ENCODE results near the gene CLDN22. TPM values are rescaled to one million over a fixed set of nuclear protein-coding genes. Genes with fewer than 3 reads are reported as not detected.

Gene CLDN22
- total and polyA plus RNA-seq, 11 donors = not detected

DNA sequence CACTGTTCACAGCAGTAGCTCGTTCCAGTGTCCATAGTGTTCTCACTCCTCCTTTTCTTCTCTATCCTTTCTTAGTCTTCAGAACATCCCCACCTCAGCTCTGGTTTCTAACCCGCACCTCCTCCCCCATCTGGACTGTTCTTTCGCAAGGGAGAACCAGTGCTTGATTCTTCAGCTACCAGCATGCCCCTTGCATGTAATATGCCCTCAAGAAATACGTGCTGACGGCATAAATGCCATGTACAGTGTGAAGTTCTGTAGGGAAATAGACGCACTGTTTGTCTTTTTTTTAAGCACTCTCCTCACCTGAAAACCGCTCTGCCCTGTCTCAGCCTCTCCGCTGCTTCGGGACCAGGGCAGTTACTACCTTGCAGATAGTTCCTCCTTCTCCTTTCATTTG, 5.3 kb downstream of the CLDN22 start:
- ATAC-seq (no peak), DNase-seq (no peak)
- intact Hi-C loops (cut with DNase I) = loop anchor here in 1 of 10 donors (10.0 kb wide), 1 partner anchor 90 kb away; no protein-coding TSS in a partner anchor
- Histone ChIP-seq H3K27me3 (no peaks in the 10 kb centered on the region), H3K27ac (no peak overlapping the region), H3K36me3 (peaks cover 0 to 75% (median 47%) of the 10 kb centered on the region in 9 donors), H3K9me3 (no peaks in the 10 kb centered on the region), H3K4me3 (no peak overlapping the region), H3K4me1 (no peaks in the 10 kb centered on the region)
- TF ChIP-seq, protein P1, sequence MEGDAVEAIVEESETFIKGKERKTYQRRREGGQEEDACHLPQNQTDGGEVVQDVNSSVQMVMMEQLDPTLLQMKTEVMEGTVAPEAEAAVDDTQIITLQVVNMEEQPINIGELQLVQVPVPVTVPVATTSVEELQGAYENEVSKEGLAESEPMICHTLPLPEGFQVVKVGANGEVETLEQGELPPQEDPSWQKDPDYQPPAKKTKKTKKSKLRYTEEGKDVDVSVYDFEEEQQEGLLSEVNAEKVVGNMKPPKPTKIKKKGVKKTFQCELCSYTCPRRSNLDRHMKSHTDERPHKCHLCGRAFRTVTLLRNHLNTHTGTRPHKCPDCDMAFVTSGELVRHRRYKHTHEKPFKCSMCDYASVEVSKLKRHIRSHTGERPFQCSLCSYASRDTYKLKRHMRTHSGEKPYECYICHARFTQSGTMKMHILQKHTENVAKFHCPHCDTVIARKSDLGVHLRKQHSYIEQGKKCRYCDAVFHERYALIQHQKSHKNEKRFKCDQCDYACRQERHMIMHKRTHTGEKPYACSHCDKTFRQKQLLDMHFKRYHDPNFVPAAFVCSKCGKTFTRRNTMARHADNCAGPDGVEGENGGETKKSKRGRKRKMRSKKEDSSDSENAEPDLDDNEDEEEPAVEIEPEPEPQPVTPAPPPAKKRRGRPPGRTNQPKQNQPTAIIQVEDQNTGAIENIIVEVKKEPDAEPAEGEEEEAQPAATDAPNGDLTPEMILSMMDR (IDR thresholded peaks at IDR 0.05) = no peak
- TF ChIP-seq POLR2A (IDR thresholded peaks at IDR 0.05) = no peak
- WGBS, 4 donors = 91 to 98% (median 93%) methylated on average over 9 of the region's 9 CpGs

DNA sequence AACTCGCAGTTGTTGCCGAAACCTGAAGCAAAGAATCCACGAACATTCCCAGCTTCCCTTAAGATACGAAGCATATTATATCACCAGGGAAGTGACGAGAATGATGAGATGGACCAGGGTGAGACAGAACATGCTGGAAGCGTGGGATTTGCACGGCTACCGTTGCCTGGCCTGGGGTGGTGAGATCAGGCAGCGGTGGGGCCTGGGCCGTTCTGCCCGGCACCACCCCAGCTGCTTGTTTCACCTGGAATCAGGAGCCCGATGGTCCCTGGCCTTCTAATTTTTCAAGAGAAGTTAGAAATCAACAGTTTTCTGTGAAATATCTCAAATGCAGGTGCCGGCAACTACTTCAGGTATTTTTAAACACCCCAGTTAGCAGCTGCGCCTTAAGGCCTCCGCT, 5.7 kb downstream of the CLDN22 start:
- H3K27ac ChIP-seq = no peak overlapping the region
- ATAC-seq = no peak
- WGBS, 4 donors = 95 to 97% (median 95%) methylated on average over 15 of the region's 15 CpGs
- no peak overlapping the region for H3K4me3 ChIP-seq
- TF ChIP-seq POLR2A (IDR thresholded peaks at IDR 0.05) = no peak
- TF ChIP-seq, protein P1 (IDR thresholded peaks at IDR 0.05) = no peak
- DNase-seq = no peak
- H3K27me3 ChIP-seq = no peaks in the 10 kb centered on the region
- peaks cover 0 to 74% (median 47%) of the 10 kb centered on the region in 9 donors for H3K36me3 ChIP-seq
- no peaks in the 10 kb centered on the region for H3K9me3 ChIP-seq
- H3K4me1 ChIP-seq = no peaks in the 10 kb centered on the region
- intact Hi-C loops (cut with DNase I) = loop anchor here in 1 of 10 donors (10.0 kb wide), 1 partner anchor 90 kb away; no protein-coding TSS in a partner anchor

DNA sequence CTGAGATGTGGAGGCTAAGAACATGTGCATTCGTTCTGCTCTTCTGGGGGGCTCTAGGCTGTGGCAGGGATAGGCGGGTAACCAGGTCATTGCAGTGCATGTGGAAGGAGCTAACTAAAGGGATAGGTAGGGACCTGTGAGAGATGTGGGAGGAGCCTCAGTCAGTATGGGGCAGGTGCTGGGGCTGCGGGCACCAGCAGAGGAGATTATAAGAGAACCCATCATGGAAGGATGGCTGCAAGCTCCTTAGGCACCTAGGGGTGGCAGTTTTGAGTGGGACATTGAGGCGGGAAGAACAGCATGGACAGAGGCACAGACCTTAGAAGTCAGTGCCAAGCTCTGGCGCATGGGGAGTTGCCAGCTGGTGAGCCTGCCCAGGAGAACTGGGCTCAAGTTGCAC, 7.2 kb downstream of the CLDN22 start:
- Histone ChIP-seq H3K27ac (no peak overlapping the region), H3K4me3 (no peak overlapping the region), H3K36me3 (peaks cover 0 to 67% (median 44%) of the 10 kb centered on the region in 9 donors), H3K27me3 (no peaks in the 10 kb centered on the region), H3K9me3 (no peaks in the 10 kb centered on the region), H3K4me1 (no peaks in the 10 kb centered on the region)
- ATAC-seq (peak in 1 of 4 donors; percentile 27), DNase-seq (no peak)
- intact Hi-C loops (cut with DNase I) = loop anchor here in 1 of 10 donors (10.0 kb wide), 1 partner anchor 92 kb away; no protein-coding TSS in a partner anchor
- WGBS, 4 donors = 85 to 98% (median 91%) methylated on average over 5 of the region's 5 CpGs
- TF ChIP-seq, protein P1 (IDR thresholded peaks at IDR 0.05) = no peak
- no peak for TF ChIP-seq POLR2A (IDR thresholded peaks at IDR 0.05)

DNA sequence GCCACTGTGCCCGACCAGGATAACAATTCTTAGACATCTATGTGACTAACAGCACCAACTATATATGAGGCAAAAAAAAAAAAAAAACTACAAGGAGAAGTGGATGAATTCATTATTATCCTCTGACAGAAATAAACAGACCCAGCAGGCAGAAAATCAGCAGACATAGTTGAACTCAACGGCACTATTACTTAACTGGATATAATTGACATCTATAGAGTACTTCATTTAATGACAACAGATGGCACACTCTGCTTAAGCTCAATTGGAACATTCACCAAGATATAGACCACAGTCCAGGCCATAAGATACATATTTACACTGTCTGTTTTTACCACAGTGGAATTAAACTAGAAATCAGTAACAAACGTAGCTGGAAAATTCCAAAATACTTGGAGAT, 13.3 kb downstream of the CLDN22 start:
- Histone ChIP-seq H3K27ac (no peak overlapping the region), H3K4me1 (no peaks in the 10 kb centered on the region), H3K9me3 (no peaks in the 10 kb centered on the region), H3K36me3 (peaks cover 0 to 33% (median 2%) of the 10 kb centered on the region in 9 donors), H3K4me3 (no peak overlapping the region), H3K27me3 (no peaks in the 10 kb centered on the region)
- intact Hi-C loops (cut with DNase I) = no loop called here
- TF ChIP-seq, protein P1 (IDR thresholded peaks at IDR 0.05) = no peak
- TF ChIP-seq POLR2A (IDR thresholded peaks at IDR 0.05) = no peak
- DNase-seq = no peak
- WGBS, 4 donors = 91 to 98% (median 92%) methylated on average over 3 of the region's 3 CpGs
- ATAC-seq = no peak

Measured in heart left ventricle (tissue), 16 donors.